Kidney epithelial cell (primary cell): ENCODE measurements around the gene PDE6C. TPM values are rescaled to one million over a fixed set of nuclear protein-coding genes. Genes with fewer than 3 reads are reported as not detected.

Experiments
- DNase-seq: peaks from one replicate; pipeline ENCODE4 v3.0.0-alpha.2; 2010; ENCODE audit warnings: low read depth
- H3K27me3 ChIP-seq: 2 replicates; pipeline ENCODE4 v1.6.0; 2011; ENCODE audit warnings: low read length; ENCODE audit not compliant: control insufficient read depth, insufficient read depth
- H3K36me3 ChIP-seq: 2 replicates; pipeline ENCODE4 v1.5.1; 2011; ENCODE audit warnings: low read length; ENCODE audit not compliant: control insufficient read depth, insufficient read depth
- H3K4me3 ChIP-seq: 2 replicates; pipeline ENCODE4 v1.5.1; 2011; ENCODE audit warnings: low read depth, mild to moderate bottlenecking, control low read depth, low read length
- CTCF ChIP-seq: IDR thresholded peaks from 2 replicates; pipeline ENCODE4 v1.5.1; 2011; ENCODE audit warnings: mild to moderate bottlenecking, moderate library complexity, low read length, control low read depth, inconsistent platforms; ENCODE audit not compliant: insufficient read depth, poor library complexity, severe bottlenecking
- total RNA-seq: library from RNA; depleted of rRNA; stranded (reverse); fragments of >200 nt; gene quantifications from 2 replicates; pipeline ENCODE4 v1.2.3, GENCODE V29; 2015

Gene PDE6C
- total RNA-seq, 1 donor from 2014 or later, result not detected

GRCh38 chr10:93620925-93621324 lies 8.6 kb downstream of the PDE6C start:
- no peak for DNase-seq
- TF ChIP-seq CTCF, result no peak
- H3K36me3 ChIP-seq, result no peaks in the 10 kb centered on the region
- H3K27me3 ChIP-seq, result no peaks in the 10 kb centered on the region
- H3K4me3 ChIP-seq, result no peak overlapping the region

- no peaks in the 10 kb centered on the region for H3K27me3 ChIP-seq
- H3K4me3 ChIP-seq, result no peak overlapping the region
- TF ChIP-seq CTCF, result no peak
- DNase-seq, result no peak
- H3K36me3 ChIP-seq, result no peaks in the 10 kb centered on the region
These were observed 10.6 kb downstream of the PDE6C start for GRCh38 chr10:93622942-93623341.

GRCh38 chr10:93628858-93629257 lies 16.5 kb downstream of the PDE6C start:
- DNase-seq, result no peak
- no peak overlapping the region for H3K4me3 ChIP-seq

GRCh38 chr10:93629647-93630305 lies 17.4 kb downstream of the PDE6C start:
- DNase-seq, result no peak
- TF ChIP-seq CTCF, result no peak

More at GRCh38 chr10:93628858-93629257, 16.5 kb downstream of the PDE6C start:
- Histone ChIP-seq H3K36me3 (no peaks in the 10 kb centered on the region), H3K27me3 (no peaks in the 10 kb centered on the region)
- no peak for TF ChIP-seq CTCF

GRCh38 chr10:93630625-93631557 lies 18.6 kb downstream of the PDE6C start:
- peaks cover under 1% of the 10 kb centered on the region for H3K27me3 ChIP-seq
- TF ChIP-seq CTCF, result no peak
- DNase-seq, result no peak
- no peak overlapping the region for H3K4me3 ChIP-seq
- no peaks in the 10 kb centered on the region for H3K36me3 ChIP-seq

More at GRCh38 chr10:93629647-93630305, 17.4 kb downstream of the PDE6C start:
- no peaks in the 10 kb centered on the region for H3K27me3 ChIP-seq
- H3K36me3 ChIP-seq, result no peaks in the 10 kb centered on the region
- no peak overlapping the region for H3K4me3 ChIP-seq
